ENCODE data around the gene TMCO4.

Gene TMCO4

DNA sequence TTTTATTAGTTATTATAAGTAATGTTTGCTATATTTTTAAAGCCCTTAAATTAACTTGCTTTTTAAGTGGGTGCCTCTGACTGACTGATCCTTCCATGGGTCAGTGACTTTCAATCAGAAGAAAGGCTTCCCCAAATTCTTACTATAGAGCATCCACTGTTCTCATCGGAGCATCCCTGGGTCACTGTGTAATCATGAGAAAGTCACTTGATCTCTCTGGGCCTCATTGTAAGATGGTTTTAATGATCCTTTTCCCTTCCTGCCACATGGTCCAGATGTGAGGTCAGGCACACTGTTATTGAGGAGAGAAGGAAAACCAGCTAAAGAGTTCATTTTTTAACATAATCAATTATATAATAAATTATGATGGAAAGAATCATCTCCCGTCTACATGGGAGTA, 166.6 kb downstream of the TMCO4 start:
- DNase-seq = no peak
